Cardiac muscle cell (in vitro differentiated cells and primary cell): ENCODE data around the gene PIP4K2C. TPM values are rescaled to one million over a fixed set of nuclear protein-coding genes. Genes with fewer than 3 reads are reported as not detected.
"Not testable (repeated sequence)": the region's sequence is repeated elsewhere in the genome, so short reads cannot be mapped to it uniquely, and the experiment has no call there.

Source experiments
- DNase-seq, 2 donors: peaks; one replicate each; pipeline versions ENCODE4 v3.0.0 to v3.0.0-alpha.2; 2010 to 2017; ENCODE audit warnings: low read depth in 1 of 2, low spot score in 1 of 2
- H3K27ac ChIP-seq: fragments of 200-600 bp; sonication (generic); 2 replicates; pipeline ENCODE4 v1.5.1; 2016
- H3K27me3 ChIP-seq: fragments of 200-600 bp; sonication (generic); 2 replicates; pipeline ENCODE4 v1.6.0; 2016; ENCODE audit warnings: control low read depth
- H3K36me3 ChIP-seq: fragments of 200-600 bp; sonication (generic); 2 replicates; pipeline ENCODE4 v1.5.1; 2016; ENCODE audit warnings: control low read depth
- H3K4me1 ChIP-seq: fragments of 200-600 bp; sonication (generic); 2 replicates; pipeline ENCODE4 v1.8.1; 2017; ENCODE audit warnings: low read depth, mild to moderate bottlenecking, mixed run types
- H3K4me3 ChIP-seq: fragments of 200-600 bp; sonication (generic); 2 replicates; pipeline ENCODE4 v1.5.1; 2016; ENCODE audit warnings: mild to moderate bottlenecking
- H3K9me3 ChIP-seq: fragments of 200-600 bp; sonication (generic); 2 replicates; pipeline ENCODE4 v1.5.1; 2017; ENCODE audit warnings: low read depth, mild to moderate bottlenecking, control low read depth
- CTCF ChIP-seq: IDR thresholded peaks from 2 replicates; pipeline ENCODE4 v1.5.1; 2012; ENCODE audit warnings: low read depth, mild to moderate bottlenecking, low read length
- polyA plus RNA-seq: library from polyadenylated mRNA; unstranded; fragments of >200 nt; fragmentation: Nextera tagmentation; extraction: Ambion mirVana; gene quantifications from 2 replicates; pipeline ENCODE4 v1.2.1, GENCODE V29; 2016
- total RNA-seq: library from RNA; depleted of rRNA; stranded (reverse); fragments of >200 nt; gene quantifications from 2 replicates; pipeline ENCODE4 v1.2.3, GENCODE V29; 2016

PIP4K2C gene
- total and polyA plus RNA-seq, 2 experiments from 2014 or later, result 15.1 to 25.5 TPM

- Histone ChIP-seq H3K9me3 (no peaks in the 10 kb centered on the region), H3K27me3 (peaks cover 96% of the 10 kb centered on the region), H3K36me3 (no peaks in the 10 kb centered on the region), H3K27ac (no peak within 1 kb of the TSS), H3K4me1 (no peaks in the 10 kb centered on the region), H3K4me3 (peak within 1 kb of the TSS; percentile 38)
- peak; percentile 59 to 82 for DNase-seq
- TF ChIP-seq CTCF, result peak; percentile 90
Observed at GRCh38 chr12:57632958-57633840, 42.2 kb downstream of the PIP4K2C start, which contains the start of gene B4GALNT1. Gene B4GALNT1, minus strand, starts transcription at chr12:57633201. Its CDS starts 1,069 bp downstream, at chr12:57632132.

GRCh38 chr12:57636731-57637130 lies 45.7 kb downstream of the PIP4K2C start:
- not testable (repeated sequence) for H3K27ac ChIP-seq, DNase-seq, H3K4me1 ChIP-seq, H3K4me3 ChIP-seq, H3K9me3 ChIP-seq, H3K36me3 ChIP-seq
- peaks cover 78% of the 10 kb centered on the region for H3K27me3 ChIP-seq

DNA sequence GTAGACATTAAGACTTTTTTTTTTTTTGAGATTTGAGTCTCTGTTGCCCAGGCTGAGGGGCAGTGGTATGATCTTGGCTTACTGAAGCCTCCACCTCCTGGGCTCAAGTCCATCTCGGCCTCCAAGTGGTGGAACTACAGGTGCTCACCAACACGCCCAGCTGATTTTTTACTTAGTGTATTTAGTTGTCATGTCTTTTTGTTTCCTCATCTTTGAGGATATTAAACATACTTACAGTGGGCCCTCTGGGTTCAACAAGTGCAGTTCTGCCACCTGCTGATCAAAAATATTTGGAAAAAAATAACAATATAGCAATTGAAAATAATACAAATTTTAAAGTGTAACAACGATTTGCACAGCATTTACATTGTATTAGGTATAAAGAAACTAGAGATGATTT lies 46.4 kb downstream of the PIP4K2C start:
- no peak for TF ChIP-seq CTCF
- DNase-seq, result no peak
- H3K4me3 ChIP-seq, result no peak overlapping the region
- no peaks in the 10 kb centered on the region for H3K4me1 ChIP-seq
- no peaks in the 10 kb centered on the region for H3K9me3 ChIP-seq
- peaks cover 71% of the 10 kb centered on the region for H3K27me3 ChIP-seq
- H3K27ac ChIP-seq, result no peak overlapping the region
- no peaks in the 10 kb centered on the region for H3K36me3 ChIP-seq

DNA sequence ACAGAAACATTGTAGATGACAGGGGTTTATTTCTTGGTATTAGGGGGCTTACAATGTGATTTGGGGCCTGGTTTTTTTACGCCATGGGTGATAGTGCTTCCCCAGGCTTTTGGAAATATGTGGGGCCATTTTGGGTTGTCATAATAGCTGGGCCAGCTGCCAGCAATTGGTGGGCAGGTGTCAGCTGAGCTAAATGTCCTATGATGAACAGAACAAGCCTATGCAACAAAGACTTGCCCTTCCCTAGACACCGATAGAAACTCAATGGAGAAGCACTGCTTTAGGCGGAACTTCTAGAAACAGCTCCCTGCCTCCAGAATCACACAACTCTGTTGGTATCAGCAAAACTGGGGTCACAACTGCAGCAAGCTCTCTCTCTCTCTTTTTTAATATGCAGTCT lies 47.1 kb downstream of the PIP4K2C start:
- Histone ChIP-seq H3K36me3 (no peaks in the 10 kb centered on the region), H3K27me3 (peaks cover 64% of the 10 kb centered on the region), H3K4me3 (no peak overlapping the region), H3K27ac (no peak overlapping the region), H3K9me3 (no peaks in the 10 kb centered on the region), H3K4me1 (no peaks in the 10 kb centered on the region)
- no peak for DNase-seq
- no peak for TF ChIP-seq CTCF

DNA sequence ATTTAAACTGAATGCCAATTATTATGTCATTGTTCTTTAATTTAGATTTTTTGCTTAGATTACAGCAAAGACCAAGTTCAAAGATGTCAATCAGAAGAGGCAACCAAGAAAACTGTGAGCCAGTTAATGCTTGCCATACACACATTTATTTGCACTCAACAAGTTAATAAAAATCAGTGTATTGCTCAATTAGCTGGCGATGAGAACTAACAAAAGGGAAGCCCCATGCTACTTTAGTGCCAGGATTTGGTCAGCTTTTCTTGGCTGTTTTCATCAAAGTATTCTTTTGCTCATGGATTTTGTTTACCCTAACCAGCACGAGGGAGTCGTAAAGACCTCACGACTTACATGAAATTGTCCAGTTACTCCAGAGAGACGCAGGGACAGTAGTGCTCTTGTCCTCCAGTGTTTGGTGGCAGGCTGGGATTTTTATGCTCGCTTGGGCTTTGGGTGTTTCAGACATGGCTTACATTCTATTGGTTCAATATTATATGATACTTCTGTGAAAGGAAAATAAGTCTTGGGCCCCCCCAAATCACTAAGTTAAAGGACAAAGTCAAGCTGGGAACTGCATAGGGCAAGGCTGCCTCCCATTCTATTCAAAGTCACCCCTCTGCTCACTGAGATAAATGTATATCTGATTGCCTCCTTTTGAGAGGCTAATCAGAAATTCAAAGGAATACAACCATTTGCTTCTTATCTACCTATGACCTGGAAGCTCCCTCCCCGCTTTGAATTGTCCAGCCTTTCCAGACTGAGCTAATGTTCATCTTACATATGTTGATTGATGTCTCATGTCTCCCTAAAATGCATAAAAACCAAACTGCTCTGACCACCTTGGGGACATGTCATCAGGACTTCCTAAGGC lies 49.4 kb downstream of the PIP4K2C start:
- H3K4me3 ChIP-seq, result no peak overlapping the region
- H3K36me3 ChIP-seq, result no peaks in the 10 kb centered on the region
- DNase-seq, result no peak
- H3K4me1 ChIP-seq, result no peaks in the 10 kb centered on the region
- H3K27ac ChIP-seq, result no peak overlapping the region
- H3K9me3 ChIP-seq, result no peaks in the 10 kb centered on the region
- peaks cover 41% of the 10 kb centered on the region for H3K27me3 ChIP-seq
- no peak for TF ChIP-seq CTCF
